Astrocyte (in vitro differentiated cells and primary cell): ENCODE measurements around the gene PVALEF. TPM values are rescaled to one million over a fixed set of nuclear protein-coding genes. Genes with fewer than 3 reads are reported as not detected.

ENCODE experiments used
- DNase-seq: peaks from one replicate; pipeline ENCODE4 v3.0.0-alpha.2; 2010; ENCODE audit warnings: low read depth
- FAIRE-seq: peaks from 2 replicates; lab custom pipeline; 2011; peaks lifted over from hg19 to GRCh38; lab: Jason Lieb, UNC
- H2AFZ ChIP-seq: 2 replicates; pipeline ENCODE4 v1.6.0; 2012; ENCODE audit warnings: low read depth, low read length, inconsistent platforms
- H3K27ac ChIP-seq: 2 replicates; pipeline ENCODE4 v1.5.1; 2011; ENCODE audit warnings: low read depth, low read length, inconsistent platforms
- H3K27me3 ChIP-seq: 2 replicates; pipeline ENCODE4 v1.6.0; 2011; ENCODE audit warnings: low read length, inconsistent platforms; ENCODE audit not compliant: insufficient read depth
- H3K36me3 ChIP-seq: 2 replicates; pipeline ENCODE4 v1.5.1; 2011; ENCODE audit warnings: low read length, inconsistent platforms; ENCODE audit not compliant: insufficient read depth
- H3K4me1 ChIP-seq: 2 replicates; pipeline ENCODE4 v1.5.1; 2011; ENCODE audit warnings: low read length, inconsistent platforms; ENCODE audit not compliant: insufficient read depth
- H3K4me2 ChIP-seq: 2 replicates; pipeline ENCODE4 v1.6.0; 2012; ENCODE audit warnings: low read length, inconsistent platforms
- H3K4me3 ChIP-seq: 2 replicates; pipeline ENCODE4 v1.5.1; 2011; ENCODE audit warnings: low read depth, mild to moderate bottlenecking, low read length, inconsistent platforms; ENCODE audit not compliant: insufficient read depth
- H3K79me2 ChIP-seq: 2 replicates; pipeline ENCODE4 v1.6.0; 2012; ENCODE audit warnings: mild to moderate bottlenecking, low read length, inconsistent platforms; ENCODE audit not compliant: insufficient read depth
- H3K9ac ChIP-seq: 2 replicates; pipeline ENCODE4 v1.6.0; 2012; ENCODE audit warnings: mild to moderate bottlenecking, low read length, inconsistent platforms
- H3K9me3 ChIP-seq: 2 replicates; pipeline ENCODE4 v1.5.1; 2012; ENCODE audit warnings: low read depth, mild to moderate bottlenecking, low read length, inconsistent platforms; ENCODE audit not compliant: insufficient read depth
- H4K20me1 ChIP-seq: 2 replicates; pipeline ENCODE4 v1.6.0; 2012; ENCODE audit warnings: low read length, inconsistent platforms; ENCODE audit not compliant: insufficient read depth
- H3K27ac Mint-ChIP-seq: one replicate; pipeline ENCODE4 v1.8.0; 2021; ENCODE audit warnings: mild to moderate bottlenecking, mixed read lengths; ENCODE audit not compliant: unreplicated experiment
- H3K27me3 Mint-ChIP-seq: one replicate; pipeline ENCODE4 v1.8.0; 2021; ENCODE audit warnings: low read depth, mixed read lengths; ENCODE audit not compliant: unreplicated experiment
- H3K36me3 Mint-ChIP-seq: one replicate; pipeline ENCODE4 v1.8.0; 2021; ENCODE audit warnings: low read depth, mixed read lengths; ENCODE audit not compliant: unreplicated experiment
- H3K4me1 Mint-ChIP-seq: one replicate; pipeline ENCODE4 v1.8.0; 2021; ENCODE audit warnings: low read depth, mixed read lengths; ENCODE audit not compliant: unreplicated experiment
- H3K4me3 Mint-ChIP-seq: one replicate; pipeline ENCODE4 v1.8.0; 2021; ENCODE audit warnings: mild to moderate bottlenecking, moderate library complexity, mixed read lengths; ENCODE audit not compliant: unreplicated experiment
- H3K9me3 Mint-ChIP-seq: one replicate; pipeline ENCODE4 v1.8.0; 2021; ENCODE audit warnings: mild to moderate bottlenecking, mixed read lengths; ENCODE audit not compliant: unreplicated experiment
- EZH2 ChIP-seq: IDR thresholded peaks from 2 replicates; pipeline ENCODE4 v1.6.1; 2012; ENCODE audit warnings: mild to moderate bottlenecking, low read length, inconsistent platforms; ENCODE audit not compliant: insufficient read depth
- total RNA-seq: library from RNA; stranded (reverse); gene quantifications from 2 replicates; pipeline ENCODE4 v1.2.1, GENCODE V29; 2021
- TF ChIP-seq, protein P1 (sequence below): IDR thresholded peaks from 2 replicates; pipeline ENCODE4 v1.5.1; 2011; ENCODE audit warnings: low read depth, mild to moderate bottlenecking, inconsistent platforms, low read length, moderate library complexity; ENCODE audit not compliant: insufficient read depth

The PVALEF gene
- total RNA-seq, 1 donor from 2014 or later, result not detected

DNA sequence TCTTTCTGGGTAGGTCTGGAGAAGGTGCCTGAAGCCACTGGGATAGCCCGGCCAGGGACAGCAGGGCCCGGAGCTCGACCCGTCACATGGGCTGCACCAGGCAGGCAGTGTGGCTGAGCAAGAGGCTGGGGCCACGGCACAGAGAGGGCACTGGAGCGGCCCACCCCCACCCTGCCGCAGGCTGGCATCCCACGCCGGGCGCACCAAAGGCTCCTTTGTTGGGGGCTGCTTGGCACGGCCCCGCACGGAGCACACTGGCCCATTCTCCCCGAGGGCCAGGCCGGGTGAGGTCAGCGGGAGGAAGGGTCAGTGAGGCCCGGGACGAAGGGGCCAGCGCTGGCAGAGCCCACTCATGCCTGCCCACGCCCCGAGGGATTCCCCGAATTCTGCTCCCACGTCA, 36.5 kb upstream of the PVALEF start:
- H3K4me1 Mint-ChIP-seq, result no peaks in the 10 kb centered on the region
- Histone ChIP-seq H3K9ac (no peak overlapping the region), H3K4me2 (no peak overlapping the region), H3K36me3 (no peaks in the 10 kb centered on the region), H3K4me1 (no peaks in the 10 kb centered on the region), H3K79me2 (no peaks in the 10 kb centered on the region), H3K27ac (no peak overlapping the region), H3K27me3 (no peaks in the 10 kb centered on the region), H2AFZ (no peak overlapping the region), H3K4me3 (no peak overlapping the region), H3K9me3 (no peaks in the 10 kb centered on the region), H4K20me1 (no peaks in the 10 kb centered on the region)
- H3K27me3 Mint-ChIP-seq, result peaks cover 3% of the 10 kb centered on the region
- no peak overlapping the region for H3K4me3 Mint-ChIP-seq
- no peak for DNase-seq
- TF ChIP-seq, protein P1, sequence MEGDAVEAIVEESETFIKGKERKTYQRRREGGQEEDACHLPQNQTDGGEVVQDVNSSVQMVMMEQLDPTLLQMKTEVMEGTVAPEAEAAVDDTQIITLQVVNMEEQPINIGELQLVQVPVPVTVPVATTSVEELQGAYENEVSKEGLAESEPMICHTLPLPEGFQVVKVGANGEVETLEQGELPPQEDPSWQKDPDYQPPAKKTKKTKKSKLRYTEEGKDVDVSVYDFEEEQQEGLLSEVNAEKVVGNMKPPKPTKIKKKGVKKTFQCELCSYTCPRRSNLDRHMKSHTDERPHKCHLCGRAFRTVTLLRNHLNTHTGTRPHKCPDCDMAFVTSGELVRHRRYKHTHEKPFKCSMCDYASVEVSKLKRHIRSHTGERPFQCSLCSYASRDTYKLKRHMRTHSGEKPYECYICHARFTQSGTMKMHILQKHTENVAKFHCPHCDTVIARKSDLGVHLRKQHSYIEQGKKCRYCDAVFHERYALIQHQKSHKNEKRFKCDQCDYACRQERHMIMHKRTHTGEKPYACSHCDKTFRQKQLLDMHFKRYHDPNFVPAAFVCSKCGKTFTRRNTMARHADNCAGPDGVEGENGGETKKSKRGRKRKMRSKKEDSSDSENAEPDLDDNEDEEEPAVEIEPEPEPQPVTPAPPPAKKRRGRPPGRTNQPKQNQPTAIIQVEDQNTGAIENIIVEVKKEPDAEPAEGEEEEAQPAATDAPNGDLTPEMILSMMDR, result no peak
- no peak for TF ChIP-seq EZH2
- no peak overlapping the region for H3K27ac Mint-ChIP-seq
- no peak for FAIRE-seq
- no peaks in the 10 kb centered on the region for H3K36me3 Mint-ChIP-seq
- no peaks in the 10 kb centered on the region for H3K9me3 Mint-ChIP-seq

DNA sequence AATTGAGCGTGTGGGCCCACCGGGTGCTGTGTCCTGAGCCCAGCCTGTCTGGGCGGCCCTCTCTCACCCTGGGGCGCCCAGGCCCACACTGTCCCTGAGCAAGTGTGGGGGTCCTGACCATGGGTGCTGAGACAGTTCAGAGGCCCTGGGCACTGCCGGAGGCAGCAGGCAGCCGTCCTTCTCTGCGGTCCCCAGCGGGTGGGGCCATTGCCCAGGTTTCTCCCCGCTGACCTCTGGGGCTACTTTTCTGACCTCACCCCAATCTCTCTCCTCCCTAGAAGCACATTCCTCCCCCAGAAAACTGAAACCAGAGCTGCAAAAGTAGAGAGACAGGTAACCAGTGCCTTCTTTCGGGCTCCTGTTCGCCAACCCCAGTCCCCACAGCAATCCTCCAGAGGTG, 36.0 kb upstream of the PVALEF start:
- Histone ChIP-seq H3K4me1 (no peaks in the 10 kb centered on the region), H3K27me3 (no peaks in the 10 kb centered on the region), H3K4me3 (no peak overlapping the region), H2AFZ (no peak overlapping the region), H4K20me1 (no peaks in the 10 kb centered on the region), H3K9me3 (no peaks in the 10 kb centered on the region), H3K4me2 (no peak overlapping the region), H3K9ac (no peak overlapping the region), H3K79me2 (no peaks in the 10 kb centered on the region), H3K36me3 (no peaks in the 10 kb centered on the region), H3K27ac (no peak overlapping the region)
- Mint-ChIP-seq H3K9me3 (no peaks in the 10 kb centered on the region), H3K27ac (no peak overlapping the region), H3K27me3 (peaks cover 3% of the 10 kb centered on the region), H3K4me3 (no peak overlapping the region), H3K36me3 (no peaks in the 10 kb centered on the region), H3K4me1 (no peaks in the 10 kb centered on the region)
- FAIRE-seq, result no peak
- no peak for DNase-seq
- TF ChIP-seq, protein P1, result no peak
- no peak for TF ChIP-seq EZH2

DNA sequence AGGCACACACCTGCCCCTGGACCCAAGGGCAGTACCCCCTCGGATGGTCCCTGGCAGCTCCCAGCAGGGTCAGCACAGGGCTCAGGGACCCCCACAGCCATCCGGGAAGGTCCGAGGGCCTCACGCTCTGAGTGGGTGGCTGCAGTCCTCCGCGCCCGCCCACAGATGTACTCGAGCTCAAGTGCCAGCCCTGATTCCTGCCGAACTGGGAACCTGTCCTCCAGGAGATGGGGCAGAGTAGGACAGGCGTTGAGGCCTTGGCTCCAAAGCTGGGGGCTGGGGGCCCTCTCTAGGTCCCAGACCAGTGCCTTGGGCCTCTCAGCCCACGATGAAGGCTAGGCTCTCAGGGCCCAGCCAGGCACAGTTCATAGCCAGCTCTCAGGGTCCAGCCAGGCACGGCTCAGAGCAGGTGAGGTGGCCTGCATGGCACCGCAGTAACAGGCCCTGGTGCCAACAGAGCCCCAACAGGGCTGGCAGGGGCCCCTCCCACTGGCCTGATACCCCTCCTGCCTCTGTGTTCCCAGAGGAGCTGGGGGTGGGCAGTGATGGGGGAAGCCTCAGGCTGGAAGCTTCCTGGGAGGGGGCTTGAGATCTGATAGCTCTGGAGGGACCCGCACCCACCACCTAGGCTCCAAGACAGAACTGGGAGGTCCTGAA, 35.5 kb upstream of the PVALEF start:
- TF ChIP-seq, protein P1, result no peak
- no peak for TF ChIP-seq EZH2
- FAIRE-seq (no peak), DNase-seq (no peak)
- H3K36me3 Mint-ChIP-seq, result no peaks in the 10 kb centered on the region
- Histone ChIP-seq H3K4me2 (no peak overlapping the region), H4K20me1 (no peaks in the 10 kb centered on the region), H3K27me3 (no peaks in the 10 kb centered on the region), H3K36me3 (no peaks in the 10 kb centered on the region), H3K9me3 (no peaks in the 10 kb centered on the region), H2AFZ (no peak overlapping the region), H3K9ac (no peak overlapping the region), H3K4me3 (no peak overlapping the region), H3K4me1 (no peaks in the 10 kb centered on the region), H3K79me2 (no peaks in the 10 kb centered on the region), H3K27ac (no peak overlapping the region)
- no peaks in the 10 kb centered on the region for H3K4me1 Mint-ChIP-seq
- H3K27ac Mint-ChIP-seq, result no peak overlapping the region
- no peak overlapping the region for H3K4me3 Mint-ChIP-seq
- H3K9me3 Mint-ChIP-seq, result no peaks in the 10 kb centered on the region
- H3K27me3 Mint-ChIP-seq, result no peaks in the 10 kb centered on the region
